Esophagus squamous epithelium (tissue), 4 donors: ENCODE data around the gene PML.

Experiments used
- POLR2A ChIP-seq, 4 donors: fragments of 450-650 bp; IDR thresholded peaks; one replicate each; pipeline ENCODE4 v1.6.1; 2017; ENCODE audit warnings: antibody characterized with exemption in 4 of 4, mild to moderate bottlenecking in 4 of 4, moderate library complexity in 3 of 4
- TF ChIP-seq, protein P1 (sequence below), 6 experiments: fragments of 450-650 bp in 4 of 6; fragments of 200-600 bp in 2 of 6; sonication (generic) in 2 of 6; IDR thresholded peaks; one replicate each; pipeline ENCODE4 v1.5.1; 2016 to 2019; ENCODE audit warnings: antibody characterized with exemption in 6 of 6, mild to moderate bottlenecking in 4 of 6, moderate library complexity in 4 of 6

DNA sequence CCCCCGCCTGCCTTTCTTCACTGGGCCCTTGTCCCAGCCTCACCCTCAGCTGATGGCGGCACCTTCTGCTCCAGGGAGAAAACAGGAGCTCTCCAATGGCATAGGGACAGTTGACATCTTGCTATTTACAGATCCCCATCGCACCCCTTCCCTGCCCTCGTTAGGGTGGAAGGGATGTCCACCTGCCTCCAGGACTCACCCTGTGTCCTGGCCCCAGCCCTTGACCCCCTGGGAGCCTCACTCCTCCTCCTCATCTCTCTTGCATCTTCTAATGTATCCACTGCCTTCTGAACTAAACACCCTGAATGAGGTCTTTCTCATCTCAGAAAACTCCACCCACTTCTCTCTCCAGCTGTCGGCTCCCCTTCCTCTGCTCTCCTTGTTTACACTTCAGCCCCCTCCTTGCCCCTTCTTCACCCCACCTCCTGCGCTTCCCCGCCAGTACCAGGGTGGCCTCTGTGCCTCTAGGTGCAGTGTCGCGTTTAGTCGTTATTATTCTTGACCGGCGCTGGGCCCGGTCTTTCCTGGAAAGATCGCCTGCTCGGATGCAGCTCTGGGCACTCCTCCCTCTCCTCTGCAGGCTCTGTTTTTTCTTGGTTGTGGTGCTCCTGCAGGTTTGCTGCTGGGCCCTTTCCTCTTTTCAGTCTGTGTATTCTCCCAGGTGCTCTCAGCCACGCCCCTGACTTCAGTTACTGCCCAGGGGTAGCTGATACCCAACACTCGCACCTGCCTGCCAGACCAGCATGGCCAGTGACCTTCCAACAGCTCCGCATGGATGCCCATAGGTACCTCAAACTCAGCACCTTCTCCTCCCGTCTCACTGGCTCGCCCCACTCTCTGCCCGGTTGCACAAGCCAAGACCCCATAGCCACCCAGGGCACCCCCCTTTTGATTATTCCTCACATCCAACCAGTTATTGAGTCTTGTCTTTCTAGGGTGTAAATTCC lies 42.9 kb downstream of the PML start:
- TF ChIP-seq, protein P1, sequence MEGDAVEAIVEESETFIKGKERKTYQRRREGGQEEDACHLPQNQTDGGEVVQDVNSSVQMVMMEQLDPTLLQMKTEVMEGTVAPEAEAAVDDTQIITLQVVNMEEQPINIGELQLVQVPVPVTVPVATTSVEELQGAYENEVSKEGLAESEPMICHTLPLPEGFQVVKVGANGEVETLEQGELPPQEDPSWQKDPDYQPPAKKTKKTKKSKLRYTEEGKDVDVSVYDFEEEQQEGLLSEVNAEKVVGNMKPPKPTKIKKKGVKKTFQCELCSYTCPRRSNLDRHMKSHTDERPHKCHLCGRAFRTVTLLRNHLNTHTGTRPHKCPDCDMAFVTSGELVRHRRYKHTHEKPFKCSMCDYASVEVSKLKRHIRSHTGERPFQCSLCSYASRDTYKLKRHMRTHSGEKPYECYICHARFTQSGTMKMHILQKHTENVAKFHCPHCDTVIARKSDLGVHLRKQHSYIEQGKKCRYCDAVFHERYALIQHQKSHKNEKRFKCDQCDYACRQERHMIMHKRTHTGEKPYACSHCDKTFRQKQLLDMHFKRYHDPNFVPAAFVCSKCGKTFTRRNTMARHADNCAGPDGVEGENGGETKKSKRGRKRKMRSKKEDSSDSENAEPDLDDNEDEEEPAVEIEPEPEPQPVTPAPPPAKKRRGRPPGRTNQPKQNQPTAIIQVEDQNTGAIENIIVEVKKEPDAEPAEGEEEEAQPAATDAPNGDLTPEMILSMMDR (IDR thresholded peaks at IDR 0.05): no peak
- no peak for TF ChIP-seq POLR2A (IDR thresholded peaks at IDR 0.05)
